ENCODE measurements around the gene MYH15. TPM values are rescaled to one million over a fixed set of nuclear protein-coding genes. Genes with fewer than 3 reads are reported as not detected.

Gene MYH15
- total RNA-seq, 1 donor from 2014 or later = 1.0 TPM

DNA sequence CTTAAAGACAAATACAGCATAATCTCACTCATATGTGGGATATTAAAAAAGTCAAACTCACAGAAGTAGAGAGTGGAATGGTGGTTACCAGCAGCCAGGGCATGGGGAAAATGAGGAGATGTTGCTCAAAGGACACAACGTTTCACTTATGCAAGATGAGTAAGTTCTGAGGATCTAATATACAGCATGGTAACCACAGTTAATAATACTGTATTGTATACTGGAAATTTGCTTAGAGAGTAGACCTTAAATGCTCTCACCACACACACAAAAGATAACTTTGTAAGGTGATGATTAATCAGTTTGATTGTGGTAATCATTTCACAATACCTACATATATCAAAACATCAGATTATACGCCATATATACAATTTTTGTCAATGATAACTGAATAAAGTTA is 60.0 kb downstream of the MYH15 start:
- Mint-ChIP-seq H3K27ac (ENCODE audit: unreplicated experiment) (no peak overlapping the region), H3K27me3 (ENCODE audit: unreplicated experiment) (no peaks in the 10 kb centered on the region), H3K36me3 (ENCODE audit: unreplicated experiment) (peaks cover 13% of the 10 kb centered on the region), H3K4me1 (ENCODE audit: low read depth, unreplicated experiment) (no peaks in the 10 kb centered on the region), H3K4me3 (ENCODE audit: unreplicated experiment) (no peak overlapping the region), H3K9me3 (ENCODE audit: unreplicated experiment) (peaks cover 8% of the 10 kb centered on the region)
- TF ChIP-seq, protein P1, sequence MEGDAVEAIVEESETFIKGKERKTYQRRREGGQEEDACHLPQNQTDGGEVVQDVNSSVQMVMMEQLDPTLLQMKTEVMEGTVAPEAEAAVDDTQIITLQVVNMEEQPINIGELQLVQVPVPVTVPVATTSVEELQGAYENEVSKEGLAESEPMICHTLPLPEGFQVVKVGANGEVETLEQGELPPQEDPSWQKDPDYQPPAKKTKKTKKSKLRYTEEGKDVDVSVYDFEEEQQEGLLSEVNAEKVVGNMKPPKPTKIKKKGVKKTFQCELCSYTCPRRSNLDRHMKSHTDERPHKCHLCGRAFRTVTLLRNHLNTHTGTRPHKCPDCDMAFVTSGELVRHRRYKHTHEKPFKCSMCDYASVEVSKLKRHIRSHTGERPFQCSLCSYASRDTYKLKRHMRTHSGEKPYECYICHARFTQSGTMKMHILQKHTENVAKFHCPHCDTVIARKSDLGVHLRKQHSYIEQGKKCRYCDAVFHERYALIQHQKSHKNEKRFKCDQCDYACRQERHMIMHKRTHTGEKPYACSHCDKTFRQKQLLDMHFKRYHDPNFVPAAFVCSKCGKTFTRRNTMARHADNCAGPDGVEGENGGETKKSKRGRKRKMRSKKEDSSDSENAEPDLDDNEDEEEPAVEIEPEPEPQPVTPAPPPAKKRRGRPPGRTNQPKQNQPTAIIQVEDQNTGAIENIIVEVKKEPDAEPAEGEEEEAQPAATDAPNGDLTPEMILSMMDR (IDR thresholded peaks at IDR 0.05; ENCODE audit: partially characterized antibody, unreplicated experiment) = no peak
- DNase-seq = no peak

- Mint-ChIP-seq H3K36me3 (ENCODE audit: unreplicated experiment) (peaks cover 13% of the 10 kb centered on the region), H3K4me1 (ENCODE audit: low read depth, unreplicated experiment) (no peaks in the 10 kb centered on the region), H3K27me3 (ENCODE audit: unreplicated experiment) (no peaks in the 10 kb centered on the region), H3K9me3 (ENCODE audit: unreplicated experiment) (peaks cover 8% of the 10 kb centered on the region), H3K27ac (ENCODE audit: unreplicated experiment) (no peak overlapping the region), H3K4me3 (ENCODE audit: unreplicated experiment) (no peak overlapping the region)
- no peak for DNase-seq
- TF ChIP-seq, protein P1 (IDR thresholded peaks at IDR 0.05; ENCODE audit: partially characterized antibody, unreplicated experiment) = no peak
These were observed 61.8 kb downstream of the MYH15 start for GRCh38 chr3:108448593-108448992.

DNA sequence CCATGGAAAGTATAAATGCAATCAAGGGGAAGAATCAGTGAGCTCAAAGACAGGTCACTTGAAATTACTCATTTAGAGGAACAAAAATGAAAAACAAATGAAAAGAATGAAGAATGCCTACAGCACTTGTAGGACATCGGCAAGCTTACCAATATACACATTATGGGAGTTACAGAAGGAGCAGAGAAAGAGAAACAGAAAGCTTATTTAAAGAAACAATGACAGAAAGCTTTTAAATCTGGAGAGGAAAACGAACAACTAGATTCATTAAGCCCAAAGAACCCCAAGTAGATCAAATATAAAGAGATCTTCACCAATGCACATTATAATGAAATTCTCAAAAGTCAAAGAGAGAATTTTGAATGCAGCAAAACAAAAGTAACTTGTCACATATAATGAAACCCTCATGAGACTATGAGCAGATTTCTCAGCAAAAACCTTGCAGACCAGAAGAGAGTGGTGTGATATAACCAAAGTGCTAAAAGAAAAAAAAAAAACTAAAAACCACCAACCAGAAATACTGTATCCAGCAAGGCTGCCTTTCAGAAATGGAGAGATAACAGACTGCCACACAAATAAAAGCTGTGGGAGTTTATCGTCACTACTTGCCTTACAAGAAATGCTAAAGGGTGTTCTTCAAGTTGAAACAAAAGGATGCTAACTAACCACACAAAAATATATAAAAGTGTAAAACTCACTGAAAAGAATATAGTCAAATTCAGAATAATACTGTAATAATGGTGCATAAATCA is 63.1 kb downstream of the MYH15 start:
- Mint-ChIP-seq H3K27ac (ENCODE audit: unreplicated experiment) (no peak overlapping the region), H3K9me3 (ENCODE audit: unreplicated experiment) (peaks cover 8% of the 10 kb centered on the region), H3K36me3 (ENCODE audit: unreplicated experiment) (peaks cover 13% of the 10 kb centered on the region), H3K27me3 (ENCODE audit: unreplicated experiment) (no peaks in the 10 kb centered on the region), H3K4me3 (ENCODE audit: unreplicated experiment) (no peak overlapping the region), H3K4me1 (ENCODE audit: low read depth, unreplicated experiment) (no peaks in the 10 kb centered on the region)
- TF ChIP-seq, protein P1 (IDR thresholded peaks at IDR 0.05; ENCODE audit: partially characterized antibody, unreplicated experiment) = no peak
- no peak for DNase-seq

- peaks cover 5% of the 10 kb centered on the region for H3K4me1 Mint-ChIP-seq (ENCODE audit: low read depth, unreplicated experiment)
- no peak for DNase-seq
- H3K4me3 Mint-ChIP-seq (ENCODE audit: unreplicated experiment) = no peak overlapping the region
- H3K27ac Mint-ChIP-seq (ENCODE audit: unreplicated experiment) = no peak overlapping the region
- peaks cover 8% of the 10 kb centered on the region for H3K9me3 Mint-ChIP-seq (ENCODE audit: unreplicated experiment)
- TF ChIP-seq, protein P1 (IDR thresholded peaks at IDR 0.05; ENCODE audit: partially characterized antibody, unreplicated experiment) = no peak
- H3K36me3 Mint-ChIP-seq (ENCODE audit: unreplicated experiment) = peaks cover 11% of the 10 kb centered on the region
- H3K27me3 Mint-ChIP-seq (ENCODE audit: unreplicated experiment) = peaks cover 2% of the 10 kb centered on the region
These were observed 68.1 kb downstream of the MYH15 start for GRCh38 chr3:108442281-108442680.

GRCh38 chr3:108441518-108441917 is 68.9 kb downstream of the MYH15 start:
- Mint-ChIP-seq H3K4me1 (ENCODE audit: low read depth, unreplicated experiment) (peaks cover 5% of the 10 kb centered on the region), H3K36me3 (ENCODE audit: unreplicated experiment) (peaks cover 4% of the 10 kb centered on the region), H3K4me3 (ENCODE audit: unreplicated experiment) (no peak overlapping the region), H3K9me3 (ENCODE audit: unreplicated experiment) (peaks cover 3% of the 10 kb centered on the region), H3K27me3 (ENCODE audit: unreplicated experiment) (peaks cover 2% of the 10 kb centered on the region), H3K27ac (ENCODE audit: unreplicated experiment) (no peak overlapping the region)
- TF ChIP-seq, protein P1 (IDR thresholded peaks at IDR 0.05; ENCODE audit: partially characterized antibody, unreplicated experiment) = no peak
- DNase-seq = no peak
